Measurements from ENCODE around the gene TMEM169. TPM values are rescaled to one million over a fixed set of nuclear protein-coding genes. Genes with fewer than 3 reads are reported as not detected.

TMEM169 gene
- total and polyA plus RNA-seq, 9 of the 15 experiments (the other 6 are each of a cell fraction or from before 2014, with no cell fraction given) = 0.01 to 0.09 (median 0.04) TPM; not detected in 5

- TF ChIP-seq FOXO4 (CRISPR knock-in tag; IDR thresholded peaks at IDR 0.05) = no peak
- no peak for TF ChIP-seq GATAD2A (IDR thresholded peaks at IDR 0.05)
- no peak for TF ChIP-seq ZNF507 (tag; conservative IDR thresholded peaks at IDR 0.05)
These were observed 28.9 kb downstream of the TMEM169 start (continued) for GRCh38 chr2:216110620-216111019.

DNA sequence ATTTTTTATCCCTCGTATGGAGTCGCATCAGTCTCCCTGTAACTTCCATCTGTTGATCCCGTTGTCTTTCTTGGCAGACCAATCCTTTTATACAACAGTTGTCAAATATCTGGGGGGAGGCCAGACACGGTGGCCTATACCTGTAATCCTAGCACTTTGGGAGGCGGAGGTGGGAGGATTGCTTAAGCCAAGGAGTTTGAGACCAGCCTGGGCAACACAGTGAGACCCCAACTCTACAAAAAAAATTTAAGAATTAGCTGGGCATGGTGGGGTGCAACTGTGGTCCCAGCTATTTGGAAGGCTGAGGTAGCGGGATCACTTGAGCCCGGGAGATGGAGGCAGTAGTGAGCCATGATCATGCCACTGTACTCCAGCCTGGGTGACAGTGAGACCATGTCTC lies 29.4 kb downstream of the TMEM169 start:
- ATAC-seq = no peak
- H3K9me1 ChIP-seq (ENCODE audit: control insufficient read depth, insufficient read depth, low read length) = no peaks in the 10 kb centered on the region
- no peaks in the 10 kb centered on the region for H3K9me3 ChIP-seq (replicated peaks; ENCODE audit: control insufficient read depth, insufficient read depth, low read depth, low read length)
- no peak overlapping the region; the same call in 1 of the 2 replicates for H3K4me3 ChIP-seq
- H3K4me1 ChIP-seq (replicated peaks in 1 of 2; ENCODE audit: control insufficient read depth in 2 of 2, insufficient read depth in 2 of 2, low read length in 2 of 2) = peaks cover 5 to 17% of the 10 kb centered on the region in 2 experiments; a peak in 4 of 5 replicates
- no peaks in the 10 kb centered on the region for H3K27me3 ChIP-seq (ENCODE audit: control insufficient read depth in 2 of 2, insufficient read depth in 2 of 2, low read length in 2 of 2)
- BruUV-seq (replicated peaks) = no TSS peak
- intact Hi-C loops (cut with micrococcal nuclease) (no loop called here), in situ Hi-C loops (cut with MboI) (no loop called here)
- peaks cover 5% of the 10 kb centered on the region; the same call in 1 of the 2 replicates for H4K20me1 ChIP-seq (replicated peaks; ENCODE audit: control insufficient read depth, insufficient read depth, low read length)
- POLR2A ChIA-PET = no interaction called here
- H3K27ac ChIP-seq (ENCODE audit: extremely low read depth, low read depth, low read length) = no peak overlapping the region
- no peak for DNase-seq (ENCODE audit: extremely low read depth in 1 of 4, low spot score in 3 of 4)
- peaks cover 57% of the 10 kb centered on the region for H3K79me2 ChIP-seq (ENCODE audit: control insufficient read depth, insufficient read depth, low read length)
- H3K36me3 ChIP-seq (ENCODE audit: control insufficient read depth, insufficient read depth, low read length) = peaks cover 54% of the 10 kb centered on the region
- FAIRE-seq = no peak
- TF ChIP-seq ZNF583 (CRISPR knock-in tag; IDR thresholded peaks at IDR 0.05) (no peak), GTF2F1 (IDR thresholded peaks at IDR 0.05; ENCODE audit: low read depth, low read length) (no peak), ZNF143 (CRISPR knock-in tag; IDR thresholded peaks at IDR 0.05) (no peak), FOXK2 (conservative IDR thresholded peaks at IDR 0.05 in 1 of 2, IDR thresholded peaks at IDR 0.05 in 1 of 2; ENCODE audit: low read depth in 2 of 2) (no peak), CCNT2 (IDR thresholded peaks at IDR 0.05; ENCODE audit: borderline replicate concordance, extremely low read depth, insufficient read length, low read depth, low read length) (no peak), ETV1 (tag; conservative IDR thresholded peaks at IDR 0.05; ENCODE audit: low read depth) (no peak), AFF1 (IDR thresholded peaks at IDR 0.05; ENCODE audit: low read depth in 1 of 2, partially characterized antibody in 2 of 2) (no peak), TGIF2 (CRISPR knock-in tag; IDR thresholded peaks at IDR 0.05) (no peak)
- no peak overlapping the region for H2AFZ ChIP-seq (ENCODE audit: low read depth, low read length)
- no peak overlapping the region for H3K4me2 ChIP-seq (ENCODE audit: insufficient read depth, low read length)
- CTCF ChIA-PET (ENCODE audit: low intra/inter-chr PET ratio) = no interaction called here
- peak overlapping the region in 1 of 2 experiments; percentile 93; a peak in 1 of 4 replicates for H3K9ac ChIP-seq (ENCODE audit: insufficient read depth in 1 of 2, low read depth in 2 of 2, low read length in 2 of 2)
- WGBS (ENCODE audit: insufficient coverage, low coverage, missing lambda C conversion rate) = 89% methylated on average over 7 of the region's 7 CpGs

All from K562 (cell line).